HG03565 (cell line): ENCODE results near the gene SSNA1.
A peak's percentile ranks its signal among the peaks of the same experiment; 100 is the strongest.

Experiments used
- ATAC-seq: cut with Tn5 transposase; IDR thresholded peaks from one replicate; pipeline ENCODE4 v1.9.1; 2021; ENCODE audit warnings: mild to moderate bottlenecking, moderate library complexity; ENCODE audit not compliant: unreplicated experiment

Gene SSNA1

GRCh38 chr9:137198902-137199283, 10.4 kb downstream of the SSNA1 start:
- no peak for ATAC-seq

- no peak for ATAC-seq
Measured at GRCh38 chr9:137199411-137200121, 11.1 kb downstream of the SSNA1 start.

- ATAC-seq = peak; percentile 81
Measured at GRCh38 chr9:137200311-137201204, 12.1 kb downstream of the SSNA1 start, which contains the start of gene TPRN. Gene TPRN, minus strand, starts transcription at chr9:137200741. Its CDS starts 30 bp downstream, at chr9:137200711.

- no peak for ATAC-seq
Measured at GRCh38 chr9:137201205-137201868, 12.9 kb downstream of the SSNA1 start.

- ATAC-seq = no peak
Measured at GRCh38 chr9:137202966-137203365, 14.5 kb downstream of the SSNA1 start.

- no peak for ATAC-seq
Measured at GRCh38 chr9:137204731-137205125, 16.3 kb downstream of the SSNA1 start.

GRCh38 chr9:137205126-137206069, 16.9 kb downstream of the SSNA1 start, which contains the start of the genes NDOR1 and TMEM203:
Gene NDOR1, plus strand, starts transcription at chr9:137205700. Its CDS starts 78 bp downstream, at chr9:137205778.
Gene TMEM203, minus strand, starts transcription at chr9:137205648. Its CDS starts 234 bp downstream, at chr9:137205414.
- peak; percentile 31 for ATAC-seq

- no peak for ATAC-seq
Measured at GRCh38 chr9:137206602-137207001, 18.1 kb downstream of the SSNA1 start.

GRCh38 chr9:137211532-137211931, 23.1 kb downstream of the SSNA1 start:
- no peak for ATAC-seq

GRCh38 chr9:137212520-137212919, 24.0 kb downstream of the SSNA1 start:
- ATAC-seq = no peak

GRCh38 chr9:137213160-137214060, 24.9 kb downstream of the SSNA1 start:
- no peak for ATAC-seq

- no peak for ATAC-seq
Measured at GRCh38 chr9:137214620-137215019, 26.1 kb downstream of the SSNA1 start.

- ATAC-seq = no peak
Measured at GRCh38 chr9:137215196-137215986, 26.9 kb downstream of the SSNA1 start.

GRCh38 chr9:137216188-137216965, 27.9 kb downstream of the SSNA1 start:
- no peak for ATAC-seq

- no peak for ATAC-seq
Measured at GRCh38 chr9:137217276-137218211, 29.1 kb downstream of the SSNA1 start.

- no peak for ATAC-seq
Measured at GRCh38 chr9:137218212-137218753, 29.8 kb downstream of the SSNA1 start.
